Measurements from ENCODE around the gene WSCD1.

GRCh38 chr17:6086603-6087400 lies 16.6 kb downstream of the WSCD1 start:
- TF ChIP-seq POLR2A (IDR thresholded peaks at IDR 0.05): no peak
- TF ChIP-seq CTCF (IDR thresholded peaks at IDR 0.05): no peak
